KBM-7 (cell line): ENCODE data around the gene VIL1.

ENCODE experiments used
- DNase-seq: peaks from one replicate; pipeline ENCODE4 v3.0.0-alpha.2; 2015
- in situ Hi-C: fragments of 300-500 bp; cut with MboI; formaldehyde crosslinking; loops from 2 replicates; pipeline ENCODE4 v1.14.3; 2020; ENCODE audit warnings: low sequenced_read_pairs, low pct_unique_long_range_greater_than_20kb, mixed read lengths

Gene VIL1

DNA sequence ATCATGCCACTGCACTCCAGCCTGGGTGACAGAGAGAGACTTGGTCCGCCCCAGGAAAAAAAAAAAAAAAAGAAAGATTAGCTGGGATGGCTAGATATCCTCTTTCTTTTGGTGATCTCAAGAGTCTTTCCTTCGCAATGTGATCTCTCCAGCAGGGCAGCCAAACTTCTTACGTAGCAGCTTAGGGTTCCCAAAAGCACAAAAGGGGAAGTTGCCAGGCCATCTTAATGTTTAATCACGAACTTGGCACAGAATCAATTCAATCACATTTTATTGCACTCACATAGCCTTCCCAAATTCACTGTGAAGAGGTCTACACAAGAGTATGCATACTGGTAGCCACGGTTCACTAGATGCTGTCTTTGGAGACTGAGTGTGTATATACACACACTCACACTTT is 53.1 kb downstream of the VIL1 start:
- in situ Hi-C loops: no loop called here

DNA sequence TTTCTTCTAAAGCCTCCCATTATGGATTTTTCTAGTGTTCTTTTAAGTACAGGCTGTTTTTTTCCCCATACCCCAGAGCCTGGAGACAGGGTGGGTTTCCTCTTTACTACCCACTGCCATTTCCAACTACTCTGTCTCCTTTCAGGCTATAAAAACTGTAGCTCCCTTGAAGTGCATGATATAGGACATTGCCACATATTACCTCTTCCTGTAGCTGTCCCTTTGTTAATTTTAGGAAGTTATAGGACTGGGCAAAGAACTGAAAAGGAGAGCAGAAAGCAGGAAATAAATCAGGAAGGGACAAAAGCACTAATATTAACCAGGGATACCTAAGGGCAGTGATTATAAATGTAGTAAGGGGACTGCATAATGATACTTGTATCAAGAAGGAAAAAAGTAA is 54.1 kb downstream of the VIL1 start:
- in situ Hi-C loops: no loop called here
- DNase-seq: peak; percentile 9

More for the DNA sequence above, 53.1 kb downstream of the VIL1 start:
- peak; percentile 79 for DNase-seq

DNA sequence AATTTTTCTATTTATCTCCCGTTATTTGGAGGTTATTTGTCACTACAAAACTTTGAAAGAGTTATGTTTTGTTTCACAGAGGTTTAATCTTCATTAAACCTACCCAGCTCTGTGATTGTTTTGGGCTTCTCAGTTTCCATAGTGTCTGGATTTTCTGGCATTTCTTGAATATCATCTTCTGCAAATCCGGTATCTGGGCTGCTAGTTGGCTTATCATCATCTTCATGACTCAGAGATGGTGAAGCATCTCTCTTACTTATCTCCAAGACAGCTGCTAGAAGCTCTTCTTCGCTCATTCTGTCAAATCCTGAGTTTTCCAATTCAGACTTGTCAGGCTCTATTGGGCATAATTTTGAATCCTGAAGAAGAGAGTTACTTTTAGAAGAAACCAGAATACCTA is 55.6 kb downstream of the VIL1 start:
- in situ Hi-C loops: no loop called here
- no peak for DNase-seq

DNA sequence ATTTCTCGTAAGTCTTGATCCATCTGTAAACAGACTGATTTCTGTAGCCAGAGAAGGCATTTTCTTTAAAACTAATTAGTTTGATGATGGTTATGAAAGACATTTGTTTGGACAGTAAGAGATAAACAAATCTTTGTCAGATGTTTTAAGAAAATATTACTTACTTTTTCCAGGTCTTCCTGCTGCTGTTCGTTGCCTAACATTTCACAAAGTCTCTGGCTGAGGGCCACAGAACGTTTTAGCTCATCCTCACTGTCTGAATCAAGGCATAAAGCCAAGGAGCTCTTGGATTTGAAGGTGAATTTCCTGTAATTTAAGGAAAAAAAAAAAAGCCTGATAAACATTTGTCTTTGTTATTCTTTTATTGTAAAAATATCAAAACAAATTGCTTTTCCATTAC is 57.8 kb downstream of the VIL1 start:
- no peak for DNase-seq

DNA sequence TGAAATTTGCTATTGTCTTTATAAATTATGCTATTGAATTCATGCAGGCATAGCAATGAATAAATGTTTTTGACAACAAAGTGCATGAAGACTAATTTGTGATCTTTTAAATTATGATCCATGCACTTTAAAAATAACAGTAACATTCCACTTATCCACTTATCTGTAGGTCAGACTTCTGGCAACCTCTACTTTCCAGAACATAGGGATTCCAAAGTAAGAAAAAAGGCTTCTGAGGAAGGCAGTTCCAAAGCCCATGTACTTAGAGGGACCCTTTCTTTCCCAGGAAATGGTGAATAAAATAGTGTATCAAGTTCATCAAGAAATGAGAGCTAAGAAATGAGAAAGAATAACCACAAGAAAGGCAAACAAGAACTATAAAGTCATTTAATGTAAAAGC is 58.3 kb downstream of the VIL1 start:
- in situ Hi-C loops: no loop called here
- DNase-seq: no peak

More for the DNA sequence above, 57.8 kb downstream of the VIL1 start:
- in situ Hi-C loops: no loop called here

DNA sequence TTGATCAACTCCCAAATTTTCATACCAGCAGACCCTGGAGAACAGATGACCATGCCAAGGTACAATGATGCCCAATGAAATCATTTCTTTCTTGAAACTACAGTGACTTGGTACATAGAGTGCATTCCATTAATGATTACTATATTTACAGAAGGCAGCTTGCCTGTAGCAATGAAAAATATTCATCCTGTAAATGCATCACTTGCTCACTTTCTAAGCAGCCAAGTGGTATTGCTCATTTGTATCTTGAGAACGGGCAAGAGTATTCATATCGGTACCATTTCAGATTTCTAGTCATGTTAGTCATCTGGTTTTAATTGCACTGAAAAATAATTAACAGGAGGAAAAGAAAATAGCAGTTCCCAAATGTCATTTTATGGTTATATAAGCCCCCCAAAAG is 59.6 kb downstream of the VIL1 start:
- DNase-seq: no peak
- in situ Hi-C loops: no loop called here

DNA sequence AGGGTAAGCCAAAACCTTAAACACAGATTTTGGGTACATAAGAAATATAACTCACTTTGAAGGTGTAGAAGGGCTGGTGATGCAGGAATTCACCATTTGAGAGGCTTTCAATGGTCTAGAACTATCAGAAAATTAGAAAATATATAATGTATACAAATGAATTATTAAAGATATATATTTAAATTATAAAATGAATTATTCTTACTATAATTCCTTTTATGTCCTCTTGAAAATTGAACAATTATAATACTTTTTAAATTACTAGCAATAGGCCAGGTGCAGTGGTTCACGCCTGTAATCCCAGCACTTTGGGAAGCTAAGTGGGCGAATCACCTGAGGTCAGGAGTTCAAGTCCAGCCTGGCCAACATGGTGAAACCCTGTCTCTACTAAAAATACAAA is 60.7 kb downstream of the VIL1 start:
- in situ Hi-C loops: no loop called here
- DNase-seq: no peak

DNA sequence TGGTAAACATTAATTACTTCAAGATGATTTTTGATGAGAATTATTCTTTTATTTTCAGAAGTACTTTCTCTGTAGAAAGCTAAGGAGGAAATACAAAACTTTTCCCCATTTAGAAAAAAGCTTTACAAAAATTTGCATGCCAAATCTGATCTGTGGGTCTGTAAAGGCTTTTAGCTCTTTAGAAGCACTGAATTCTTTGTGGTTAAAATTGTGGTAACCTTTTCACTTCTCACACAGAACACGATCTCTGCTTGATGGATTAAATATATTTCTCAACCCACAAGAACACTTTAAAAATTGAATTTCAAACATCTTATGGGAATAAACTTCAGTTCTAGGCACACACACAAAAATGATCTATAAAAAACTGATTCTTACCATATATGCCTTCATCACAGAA is 63.7 kb downstream of the VIL1 start:
- no peak for DNase-seq
- in situ Hi-C loops: no loop called here

DNA sequence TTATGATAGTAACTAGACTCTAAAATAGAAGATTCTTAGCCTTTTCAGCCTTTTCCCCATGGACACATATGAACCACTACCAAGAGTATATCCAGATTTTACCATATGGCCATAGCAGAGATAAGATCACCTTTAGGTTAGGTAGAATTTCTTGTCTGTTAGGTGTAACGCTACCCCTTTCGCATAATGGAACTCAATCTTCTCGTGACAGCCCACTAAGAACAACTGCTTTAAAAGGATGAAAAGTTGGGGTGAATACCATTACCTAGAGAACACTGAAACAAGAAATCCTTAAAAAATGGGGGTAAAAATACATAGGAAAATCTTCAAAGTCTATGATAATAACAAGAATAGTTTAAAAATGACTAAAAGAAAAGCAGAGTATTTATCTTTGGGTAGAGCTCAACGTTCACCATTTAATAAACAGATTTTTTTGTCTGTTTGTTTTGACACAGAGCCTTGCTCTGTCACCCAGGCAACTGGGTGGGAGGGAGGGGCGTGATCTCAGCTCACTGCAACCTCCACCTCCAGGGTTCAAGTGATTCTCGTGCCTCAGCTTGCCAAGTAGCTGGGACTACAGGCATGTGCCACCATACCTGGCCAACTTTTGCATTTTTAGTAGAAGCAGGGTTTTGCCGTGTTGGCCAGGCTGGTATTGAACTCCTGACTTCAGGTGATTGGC is 67.2 kb downstream of the VIL1 start:
- DNase-seq: no peak
- in situ Hi-C loops: no loop called here

DNA sequence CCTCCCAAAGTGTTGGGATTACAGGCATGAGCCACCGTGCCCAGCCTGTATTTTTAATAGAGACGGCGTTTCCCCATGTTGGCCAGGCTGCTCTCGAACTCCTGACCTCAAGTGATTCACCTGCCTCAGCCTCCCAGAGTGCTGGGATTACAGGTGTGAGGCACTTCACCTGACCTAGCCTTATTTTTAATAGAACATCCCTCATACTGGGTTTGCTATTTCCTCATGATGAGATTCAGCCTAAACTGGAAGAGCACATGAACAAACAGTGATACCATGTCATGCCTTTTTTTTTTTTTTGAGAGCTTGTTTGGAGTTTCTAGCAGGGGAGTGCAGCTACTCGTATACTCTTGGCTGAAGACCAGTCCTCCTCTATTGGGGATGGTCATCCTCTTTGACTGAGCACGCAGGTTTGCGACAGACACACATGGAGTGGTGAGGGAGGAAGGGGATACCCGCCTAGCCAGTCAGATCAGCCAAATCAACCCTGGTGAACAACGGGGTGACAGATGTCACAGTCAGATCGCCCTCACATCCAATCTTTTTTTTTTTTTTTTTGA is 81.7 kb downstream of the VIL1 start:
- no peak for DNase-seq
- in situ Hi-C loops: no loop called here

DNA sequence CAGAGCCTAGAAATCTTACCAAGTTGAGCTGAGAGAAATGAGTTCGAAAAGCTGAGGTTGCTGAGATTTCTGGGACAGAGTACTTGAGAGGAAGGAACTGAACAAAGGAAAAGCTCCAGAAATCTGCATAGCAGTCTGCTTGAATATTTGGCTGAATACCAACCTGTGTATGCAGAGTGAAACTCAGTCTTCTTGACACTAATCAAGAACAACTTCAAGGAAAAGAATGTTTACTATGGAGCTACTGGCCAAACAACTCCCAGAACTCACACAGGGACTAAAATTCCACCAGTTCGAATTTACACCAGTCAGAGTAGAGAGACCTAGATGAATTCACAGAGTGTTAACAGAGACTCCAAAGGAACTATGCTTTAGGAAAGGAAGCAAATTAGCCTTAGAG is 82.7 kb downstream of the VIL1 start:
- in situ Hi-C loops: no loop called here

More for the DNA sequence above, 82.7 kb downstream of the VIL1 start:
- DNase-seq: no peak
